HG03097 (cell line): ENCODE measurements around the gene PLCB1.
"Not testable (repeated sequence)": the region's sequence is repeated elsewhere in the genome, so short reads cannot be mapped to it uniquely, and the experiment has no call there.

Experiments
- ATAC-seq: cut with Tn5 transposase; IDR thresholded peaks from one replicate; pipeline ENCODE4 v1.9.1; 2021; ENCODE audit not compliant: unreplicated experiment, low FRiP score

PLCB1 gene

GRCh38 chr20:8790442-8791074, 658.5 kb downstream of the PLCB1 start:
- no peak for ATAC-seq

DNA sequence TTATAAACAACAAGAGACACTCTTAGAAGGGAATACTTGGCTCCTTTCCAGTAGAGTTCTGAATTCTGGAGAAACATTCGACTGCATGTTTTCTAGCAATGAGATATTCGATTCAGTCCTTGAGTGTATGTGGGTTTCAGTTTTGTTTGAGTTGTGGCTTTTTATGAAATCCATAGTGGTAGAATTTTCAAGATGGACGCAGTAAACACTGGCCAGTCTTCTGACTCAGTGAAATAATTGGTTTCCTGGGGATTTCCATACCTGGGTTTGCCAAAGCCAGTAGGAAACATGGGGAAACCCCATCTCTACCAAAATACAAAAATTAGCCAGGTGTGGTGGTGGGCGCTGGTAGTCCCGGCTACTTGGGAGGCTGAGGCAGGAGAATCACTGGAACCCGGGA, 663.3 kb downstream of the PLCB1 start:
- ATAC-seq, result no peak

GRCh38 chr20:8796088-8796660, 664.1 kb downstream of the PLCB1 start:
- ATAC-seq, result no peak

DNA sequence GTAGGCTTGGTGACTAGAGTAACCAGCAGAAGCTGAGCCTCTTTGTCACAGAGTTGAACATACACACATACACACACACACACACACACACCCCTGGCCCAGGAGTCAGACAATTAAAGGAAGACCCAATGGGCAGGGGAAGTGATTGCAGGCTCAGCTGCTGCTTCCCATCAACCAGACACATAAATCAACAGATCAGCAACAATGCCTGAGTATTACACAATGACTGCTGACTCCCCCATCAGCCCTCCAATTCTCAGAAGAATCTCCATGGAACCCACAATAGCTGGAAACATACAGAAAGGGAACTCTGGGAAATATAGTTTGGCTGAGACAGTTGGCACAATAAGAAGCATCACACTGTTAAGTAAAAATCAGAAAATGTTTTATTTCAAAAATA, 666.4 kb downstream of the PLCB1 start:
- no peak for ATAC-seq

DNA sequence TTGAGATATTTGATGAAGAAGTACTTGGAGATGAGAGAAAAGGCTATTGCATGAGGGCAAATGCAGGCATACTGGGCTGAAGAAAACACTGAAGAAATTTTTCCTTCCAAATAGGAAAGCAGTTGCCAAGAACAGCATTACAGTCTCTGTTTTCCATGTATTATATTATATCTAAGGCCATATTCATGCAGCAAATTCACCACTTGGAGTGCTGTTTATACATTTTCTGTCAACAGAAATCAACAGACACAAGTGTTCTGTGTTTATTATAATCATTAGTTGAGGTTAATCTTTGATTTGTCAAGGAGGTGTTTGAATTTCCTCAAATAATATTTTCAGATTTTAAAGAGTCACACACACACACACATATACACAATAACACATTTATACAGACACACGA, 668.0 kb downstream of the PLCB1 start:
- ATAC-seq, result no peak

- ATAC-seq, result no peak
These were observed 669.6 kb downstream of the PLCB1 start for GRCh38 chr20:8801686-8802085.

- ATAC-seq, result no peak
These were observed 671.0 kb downstream of the PLCB1 start for GRCh38 chr20:8803065-8803464.

- ATAC-seq, result no peak
These were observed 671.9 kb downstream of the PLCB1 start for GRCh38 chr20:8803941-8804340.

DNA sequence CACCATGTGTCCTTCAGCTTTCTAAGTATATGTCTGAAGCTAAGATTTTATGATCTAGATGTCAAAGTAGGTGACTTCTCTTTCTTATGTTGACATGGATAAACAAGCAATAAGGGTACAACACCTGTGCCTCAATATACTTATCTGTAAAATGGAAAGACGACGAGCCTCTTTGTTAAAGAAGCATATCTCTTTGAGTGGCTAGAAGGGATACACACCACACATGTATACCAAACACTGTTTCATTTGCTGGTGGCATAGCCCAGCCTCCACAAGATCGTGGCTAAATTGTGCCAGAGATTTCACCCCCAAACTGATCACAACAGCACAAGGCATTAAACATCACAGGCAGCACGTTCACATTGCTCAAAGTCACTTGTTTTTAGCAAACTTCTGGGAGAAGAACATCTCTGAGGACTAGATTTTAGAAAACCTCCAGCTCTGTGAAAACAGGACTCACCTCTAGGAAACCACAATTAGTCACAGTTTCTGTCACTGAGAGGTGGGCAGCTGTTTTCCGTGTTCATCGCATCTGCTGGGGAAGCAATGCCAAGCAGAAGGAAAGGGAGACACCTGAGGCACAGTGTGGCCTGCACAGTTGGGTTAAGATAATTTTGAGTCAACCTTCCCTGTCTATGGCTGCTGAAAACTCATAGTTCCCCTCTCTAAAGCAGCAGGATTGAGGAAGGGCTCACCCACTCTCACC, 673.8 kb downstream of the PLCB1 start:
- ATAC-seq, result no peak

DNA sequence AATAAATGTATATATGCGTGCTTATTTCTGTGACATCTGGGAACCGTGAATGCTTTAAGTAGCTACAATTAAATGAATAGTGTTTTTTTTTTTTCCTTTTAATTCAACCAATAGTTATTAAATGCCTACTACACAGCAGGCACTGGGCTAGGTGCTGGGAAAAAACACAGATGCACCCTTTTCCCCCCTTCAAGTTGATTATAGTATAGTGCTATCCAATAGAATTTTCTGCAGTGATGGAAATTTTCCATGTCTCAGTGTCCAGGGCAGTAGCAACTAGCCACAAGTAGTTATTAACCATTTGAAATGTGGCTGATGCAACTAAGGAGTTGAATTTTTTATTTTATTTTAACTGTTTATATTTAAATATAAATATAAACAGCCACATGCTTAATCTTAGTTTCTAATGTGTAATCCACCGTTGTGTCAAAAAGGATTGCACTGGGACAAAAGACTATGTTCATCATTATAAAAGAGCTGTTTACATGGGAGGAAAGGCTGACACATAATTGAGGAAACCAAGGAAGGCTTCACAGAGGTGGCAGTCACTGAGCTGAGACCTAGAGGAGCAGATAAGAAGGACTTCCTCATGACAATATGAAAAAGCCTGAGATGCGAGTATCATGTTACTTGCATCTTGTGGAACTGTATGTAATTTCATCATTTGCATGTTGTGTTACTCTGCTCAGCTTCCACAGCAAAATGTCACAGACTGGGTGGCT, 675.6 kb downstream of the PLCB1 start:
- no peak for ATAC-seq

DNA sequence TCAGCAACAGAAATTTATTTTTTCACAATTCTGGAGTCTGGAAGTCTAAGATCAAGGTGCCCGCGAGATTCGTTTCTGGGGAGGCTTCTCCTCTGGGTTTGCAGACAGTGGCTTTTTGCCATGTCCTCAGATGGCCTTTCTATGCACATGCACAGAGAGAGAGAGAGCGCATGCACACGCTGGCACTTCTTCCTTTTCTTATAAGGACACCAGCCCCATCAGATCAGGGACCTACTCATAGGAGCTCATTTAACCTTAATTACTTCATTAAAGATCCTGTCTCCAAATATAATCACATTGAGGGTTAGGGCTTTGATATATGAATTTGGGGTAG, 676.1 kb downstream of the PLCB1 start:
- no peak for ATAC-seq

- no peak for ATAC-seq
These were observed 677.3 kb downstream of the PLCB1 start for GRCh38 chr20:8809107-8809953.

GRCh38 chr20:8811801-8812594, 679.9 kb downstream of the PLCB1 start:
- no peak for ATAC-seq

- no peak for ATAC-seq
These were observed 680.8 kb downstream of the PLCB1 start for GRCh38 chr20:8812817-8813216.

DNA sequence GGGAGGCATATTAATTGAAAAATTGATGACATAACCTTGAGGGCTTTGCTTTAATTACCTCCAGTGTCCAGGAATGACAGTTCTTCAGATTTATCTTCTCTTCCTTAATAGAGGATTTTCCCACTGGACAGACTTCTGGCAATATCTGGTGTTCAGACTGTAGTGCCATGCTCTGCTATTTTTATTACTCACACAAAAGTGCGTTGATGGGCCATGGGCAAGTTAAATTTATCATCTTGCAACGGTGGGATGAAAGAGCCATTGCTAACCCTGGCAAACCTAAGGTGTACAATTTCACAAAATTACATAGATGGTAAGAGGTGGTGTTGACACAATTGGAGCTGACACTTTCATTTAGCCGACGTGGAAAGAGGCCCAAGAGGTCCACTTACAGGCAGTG, 683.1 kb downstream of the PLCB1 start:
- no peak for ATAC-seq

DNA sequence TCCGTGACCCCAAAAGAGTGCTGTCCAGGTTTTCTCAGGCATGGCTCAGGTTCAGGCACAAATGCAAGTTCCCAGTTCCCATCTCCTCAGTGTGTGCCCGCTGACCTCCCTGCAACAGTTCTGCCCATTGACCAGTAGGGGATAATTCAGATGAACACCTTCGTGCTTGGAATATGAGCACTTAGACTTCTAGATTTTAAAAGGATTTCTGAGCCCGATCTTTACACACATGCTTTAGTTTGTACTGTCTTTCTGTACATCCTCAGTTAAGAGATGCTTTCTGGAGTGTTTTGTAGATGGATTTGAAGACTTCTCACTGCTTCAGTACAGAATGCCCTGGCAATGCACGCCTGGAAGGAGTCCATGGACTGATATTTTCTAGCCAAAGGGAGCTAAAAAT, 697.2 kb downstream of the PLCB1 start:
- ATAC-seq, result no peak

DNA sequence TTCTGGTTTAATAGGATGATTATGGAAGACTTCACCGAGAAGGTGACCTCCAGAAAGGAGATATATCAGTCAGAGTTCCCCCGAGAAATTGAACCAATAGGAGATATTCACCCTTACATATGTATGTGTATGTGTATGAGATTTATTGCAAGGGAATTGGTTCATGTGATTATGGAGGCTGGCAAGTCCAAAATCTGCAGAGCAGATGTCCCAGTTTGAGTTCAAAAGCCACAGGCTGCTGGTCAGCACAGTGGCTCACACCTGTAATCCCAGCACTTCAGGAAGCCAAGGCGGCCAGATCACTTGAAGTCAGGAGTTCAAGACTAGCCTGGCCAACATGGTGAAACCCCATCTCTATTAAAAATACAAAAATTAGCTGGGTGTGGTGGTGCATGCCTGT, 702.2 kb downstream of the PLCB1 start:
- ATAC-seq, result not testable (repeated sequence)

- ATAC-seq, result no peak
These were observed 702.8 kb downstream of the PLCB1 start for GRCh38 chr20:8834851-8835250.

DNA sequence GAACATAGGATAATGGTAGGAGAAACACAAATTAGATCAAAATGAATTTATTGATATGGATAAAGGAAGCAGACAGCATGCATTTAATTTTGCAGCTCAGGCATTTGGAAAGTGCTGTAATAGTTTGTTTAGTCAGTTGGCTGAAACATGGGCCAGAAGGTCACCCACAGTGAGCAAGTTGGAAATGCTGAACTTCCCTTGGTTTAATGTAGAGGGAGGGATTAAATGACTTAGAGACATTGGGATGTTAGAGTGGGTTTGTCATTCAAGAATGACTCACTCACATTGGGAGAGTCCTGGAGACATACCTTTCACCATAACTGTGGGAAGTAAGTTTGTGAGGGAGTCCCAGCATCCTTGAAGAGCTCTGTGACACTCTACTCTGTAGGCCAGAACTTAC, 705.3 kb downstream of the PLCB1 start:
- ATAC-seq, result no peak

- no peak for ATAC-seq
These were observed 710.5 kb downstream of the PLCB1 start for GRCh38 chr20:8842525-8842924.
